ENCODE data around the gene ACOT9. TPM values are rescaled to one million over a fixed set of nuclear protein-coding genes. Genes with fewer than 3 reads are reported as not detected.

The ACOT9 gene
- total and polyA plus RNA-seq, 2 experiments from 2014 or later, result 35.9 to 38.5 TPM

DNA sequence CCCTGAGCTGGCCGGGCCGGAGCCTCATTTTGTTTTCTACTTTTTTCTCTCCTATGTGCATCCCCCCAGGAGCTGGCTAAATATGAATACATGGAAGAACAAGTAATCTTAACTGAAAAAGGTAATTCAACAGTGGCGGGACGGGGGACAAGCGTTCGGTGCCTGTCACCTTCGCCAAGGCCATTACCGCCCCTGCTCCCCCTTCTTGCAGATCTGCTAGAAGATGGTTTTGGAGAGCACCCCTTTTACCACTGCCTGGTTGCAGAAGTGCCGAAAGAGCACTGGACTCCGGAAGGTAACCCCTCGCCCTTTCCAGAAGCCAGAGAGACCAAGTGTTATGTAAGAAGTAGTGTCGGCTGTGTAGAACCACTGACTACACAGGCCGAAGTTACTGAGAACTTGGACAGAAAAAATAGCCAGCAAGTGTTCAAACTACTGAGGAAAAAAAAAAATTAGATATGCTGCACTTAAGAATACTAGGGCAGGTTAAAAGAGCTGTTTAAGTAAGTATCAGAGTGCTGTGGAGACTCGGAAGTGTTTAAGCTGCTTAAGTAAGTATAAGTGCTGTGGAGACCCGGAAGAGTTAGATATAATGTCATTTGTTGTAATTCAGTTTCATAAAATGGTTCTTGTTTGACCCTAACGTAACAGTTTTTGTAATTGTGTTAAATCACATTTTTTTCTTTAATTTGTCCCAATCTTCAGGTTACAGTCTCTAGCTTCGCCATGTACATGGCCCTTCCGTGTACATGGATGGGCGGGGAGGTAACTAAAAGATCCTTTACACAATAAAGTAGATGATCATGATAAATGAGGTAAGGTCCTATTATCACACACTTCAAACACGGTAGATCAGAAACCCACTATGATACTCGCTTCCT, 40.8 kb upstream of the ACOT9 start:
- no peaks in the 10 kb centered on the region for H3K36me3 ChIP-seq (replicated peaks; ENCODE audit: insufficient read depth, low read depth)
- TF ChIP-seq CTCF (IDR thresholded peaks at IDR 0.05; ENCODE audit: poor library complexity), result no peak
- TF ChIP-seq EZH2phosphoT487 (IDR thresholded peaks at IDR 0.05; ENCODE audit: low read depth, severe bottlenecking, unreplicated experiment), result peak; percentile 61
- DNase-seq (ENCODE audit: low spot score), result no peak

DNA sequence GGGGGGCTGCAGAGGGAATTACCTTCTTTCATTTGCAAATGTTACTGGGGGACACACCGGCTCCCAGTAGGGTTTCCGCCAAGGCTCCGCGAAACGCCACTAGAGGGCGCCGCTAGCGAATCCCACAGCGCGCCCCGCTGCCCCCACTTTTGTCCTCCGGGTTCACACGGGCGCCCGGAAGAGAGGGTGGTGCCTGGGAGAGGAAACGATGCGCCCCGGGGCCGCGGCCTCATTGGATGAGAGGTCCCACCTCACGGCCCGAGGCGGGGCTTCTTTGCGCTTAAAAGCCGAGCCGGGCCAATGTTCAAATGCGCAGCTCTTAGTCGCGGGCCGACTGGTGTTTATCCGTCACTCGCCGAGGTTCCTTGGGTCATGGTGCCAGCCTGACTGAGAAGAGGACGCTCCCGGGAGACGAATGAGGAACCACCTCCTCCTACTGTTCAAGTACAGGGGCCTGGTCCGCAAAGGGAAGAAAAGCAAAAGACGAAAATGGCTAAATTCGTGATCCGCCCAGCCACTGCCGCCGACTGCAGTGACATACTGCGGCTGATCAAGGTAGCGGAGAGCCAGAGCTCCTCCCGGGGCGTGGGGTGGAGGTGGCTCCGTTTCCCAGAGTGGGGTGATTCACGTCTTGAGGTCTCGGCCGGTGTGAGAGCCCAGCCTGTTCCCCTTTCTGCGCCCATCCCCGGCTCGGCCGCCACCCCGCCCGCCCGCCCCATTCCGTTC, 40.0 kb upstream of the ACOT9 start, which contains the start of gene SAT1:
SAT1 (plus strand) TSS at position 311 of the 726 bp plus-strand sequence; CDS start at position 490, 179 bp downstream.
- H3K9me3 ChIP-seq (ENCODE audit: low read depth), result no peaks in the 10 kb centered on the region
- H2AFZ ChIP-seq, result peak within 1 kb of the TSS; percentile 42
- peak; percentile 100 for DNase-seq (ENCODE audit: low spot score)
- H3K27ac ChIP-seq, result peak within 1 kb of the TSS; percentile 94
- peaks cover 27% of the 10 kb centered on the region for H3K79me2 ChIP-seq
- H3K4me1 ChIP-seq (ENCODE audit: insufficient read depth), result no peaks in the 10 kb centered on the region
- H3K4me2 ChIP-seq, result peak within 1 kb of the TSS; percentile 75
- no peaks in the 10 kb centered on the region for H3K36me3 ChIP-seq (replicated peaks; ENCODE audit: insufficient read depth, low read depth)
- no peak for TF ChIP-seq EZH2 (IDR thresholded peaks at IDR 0.05; ENCODE audit: borderline replicate concordance)
- TF ChIP-seq CTCF (IDR thresholded peaks at IDR 0.05; ENCODE audit: poor library complexity), result peak; percentile 96
- peak within 1 kb of the TSS; percentile 62 for H3K4me3 ChIP-seq
- no peaks in the 10 kb centered on the region for H3K27me3 ChIP-seq
- no peaks in the 10 kb centered on the region for H3K9me2 ChIP-seq (replicated peaks; ENCODE audit: insufficient read depth)
- WGBS (ENCODE audit: low lambda C conversion rate, missing lambda C conversion rate), result under 1% methylated on average over 45 of the region's 58 CpGs
- peaks cover 12% of the 10 kb centered on the region for H4K20me1 ChIP-seq (ENCODE audit: insufficient read depth, poor library complexity, severe bottlenecking)

More for the DNA sequence above, 40.8 kb upstream of the ACOT9 start:
- H3K79me2 ChIP-seq, result peaks cover 27% of the 10 kb centered on the region
- H3K4me3 ChIP-seq, result peak overlapping the region; percentile 62
- no peaks in the 10 kb centered on the region for H3K9me3 ChIP-seq (ENCODE audit: low read depth)
- H3K4me2 ChIP-seq, result peak overlapping the region; percentile 75
- peaks cover 4% of the 10 kb centered on the region for H3K4me1 ChIP-seq (ENCODE audit: insufficient read depth)
- H3K9me2 ChIP-seq (replicated peaks; ENCODE audit: insufficient read depth), result no peaks in the 10 kb centered on the region
- no peaks in the 10 kb centered on the region for H3K27me3 ChIP-seq
- 32% methylated on average over 19 of the region's 21 CpGs for WGBS (ENCODE audit: low lambda C conversion rate, missing lambda C conversion rate)
- H4K20me1 ChIP-seq (ENCODE audit: insufficient read depth, poor library complexity, severe bottlenecking), result peaks cover 12% of the 10 kb centered on the region
- H2AFZ ChIP-seq, result peak overlapping the region; percentile 21
- peak overlapping the region; percentile 94 for H3K27ac ChIP-seq

DNA sequence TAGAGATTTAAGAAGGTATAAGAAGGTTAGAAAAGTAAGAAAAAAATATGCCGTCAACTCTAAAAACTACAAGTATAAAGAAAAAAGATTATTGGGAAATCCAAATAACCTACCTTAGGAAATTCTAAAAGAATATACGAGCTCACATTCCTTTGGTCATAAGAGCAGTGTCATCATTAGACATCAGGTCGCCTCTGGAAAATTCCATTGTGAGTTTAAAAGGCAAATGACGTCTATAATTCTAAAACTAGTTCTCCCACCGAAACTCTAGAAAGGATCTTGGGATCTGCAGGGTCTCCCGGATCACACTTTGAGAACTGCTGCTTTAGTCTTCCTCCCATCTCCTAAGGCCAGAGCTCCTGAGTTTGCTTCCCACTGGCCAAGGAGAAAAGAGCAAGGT, 39.4 kb upstream of the ACOT9 start:
- H3K9me3 ChIP-seq (ENCODE audit: low read depth), result no peaks in the 10 kb centered on the region
- no peak for DNase-seq (ENCODE audit: low spot score)
- H3K9me2 ChIP-seq (replicated peaks; ENCODE audit: insufficient read depth), result no peaks in the 10 kb centered on the region
- 49% methylated on average over 6 of the region's 6 CpGs for WGBS (ENCODE audit: low lambda C conversion rate, missing lambda C conversion rate)
- no peaks in the 10 kb centered on the region for H3K27me3 ChIP-seq
- no peaks in the 10 kb centered on the region for H3K4me1 ChIP-seq (ENCODE audit: insufficient read depth)
- H3K79me2 ChIP-seq, result peaks cover 27% of the 10 kb centered on the region
- peak overlapping the region; percentile 68 for H3K4me2 ChIP-seq
- peaks cover 12% of the 10 kb centered on the region for H4K20me1 ChIP-seq (ENCODE audit: insufficient read depth, poor library complexity, severe bottlenecking)
- TF ChIP-seq CTCF (IDR thresholded peaks at IDR 0.05; ENCODE audit: poor library complexity), result no peak
- TF ChIP-seq EZH2 (IDR thresholded peaks at IDR 0.05; ENCODE audit: borderline replicate concordance), result no peak
- no peak for TF ChIP-seq EZH2phosphoT487 (IDR thresholded peaks at IDR 0.05; ENCODE audit: low read depth, severe bottlenecking, unreplicated experiment)
- peak overlapping the region; percentile 60 for H3K27ac ChIP-seq
- peak overlapping the region; percentile 42 for H2AFZ ChIP-seq
- H3K4me3 ChIP-seq, result no peak overlapping the region
- H3K36me3 ChIP-seq (replicated peaks; ENCODE audit: insufficient read depth, low read depth), result no peaks in the 10 kb centered on the region
